SU-DHL-6 (cell line): ENCODE measurements around the gene TBC1D5.

ENCODE experiments used
- H2AFZ ChIP-seq: fragments of 200-600 bp; sonication (generic); 2 replicates; pipeline ENCODE4 v1.6.1; 2014; ENCODE audit warnings: low read depth, mild to moderate bottlenecking, moderate library complexity, mixed read lengths, antibody characterized with exemption, low read length; ENCODE audit not compliant: severe bottlenecking
- H3F3A ChIP-seq: fragments of 200-600 bp; shearing (Covaris generic); 2 replicates; pipeline ENCODE4 v1.6.0; 2016; ENCODE audit warnings: antibody characterized with exemption, mild to moderate bottlenecking; ENCODE audit not compliant: insufficient read depth
- H3K27ac ChIP-seq: fragments of 200-600 bp; sonication (generic); 2 replicates; pipeline ENCODE4 v1.5.1; 2016; ENCODE audit warnings: low read depth, mild to moderate bottlenecking, low read length, moderate library complexity, mixed read lengths
- H3K27me3 ChIP-seq: fragments of 200-600 bp; sonication (generic), shearing (Covaris generic); 2 replicates; pipeline ENCODE4 v1.6.0; 2014; ENCODE audit warnings: mild to moderate bottlenecking, low read length
- H3K36me3 ChIP-seq: fragments of 200-600 bp; sonication (generic); 2 replicates; pipeline ENCODE4 v1.6.1; 2014; ENCODE audit warnings: mild to moderate bottlenecking, low read length, mixed read lengths
- H3K4me2 ChIP-seq: fragments of 300-600, 200-600 bp; shearing (Covaris generic), sonication (generic); 2 replicates; pipeline ENCODE4 v1.6.0; 2014; ENCODE audit warnings: low read length, low read depth, mild to moderate bottlenecking; ENCODE audit not compliant: poor library complexity, severe bottlenecking
- H3K4me3 ChIP-seq: fragments of 200-600 bp; sonication (generic); 2 replicates; pipeline ENCODE4 v1.5.1; 2014; ENCODE audit warnings: antibody characterized with exemption, low read length, mild to moderate bottlenecking, mixed read lengths; ENCODE audit not compliant: insufficient read depth, poor library complexity, severe bottlenecking
- H3K79me2 ChIP-seq: fragments of 200-600 bp; sonication (generic); 2 replicates; pipeline ENCODE4 v1.6.1; 2014; ENCODE audit warnings: mild to moderate bottlenecking, low read length, moderate library complexity; ENCODE audit not compliant: insufficient read depth
- H3K9ac ChIP-seq: fragments of 200-600 bp; sonication (generic); 2 replicates; pipeline ENCODE4 v1.7.0; 2014; ENCODE audit warnings: mild to moderate bottlenecking, low read length
- H3K9me2 ChIP-seq: fragments of 200-600 bp; sonication (generic); replicated peaks from 2 replicates; pipeline ENCODE4 v1.6.1; 2014; ENCODE audit warnings: low read length; ENCODE audit not compliant: insufficient read depth
- H3K9me3 ChIP-seq: fragments of 200-600 bp; sonication (generic); 2 replicates; pipeline ENCODE4 v1.6.1; 2014; ENCODE audit warnings: low read length, mixed read lengths; ENCODE audit not compliant: insufficient read depth
- H4K20me1 ChIP-seq: fragments of 200-600 bp; sonication (generic); 2 replicates; pipeline ENCODE4 v1.6.1; 2014; ENCODE audit warnings: low read depth, mild to moderate bottlenecking, antibody characterized with exemption, low read length, moderate library complexity, mixed read lengths
- CTCF ChIP-seq: fragments of 200-600 bp; sonication (generic); IDR thresholded peaks from one replicate; pipeline ENCODE4 v1.5.1; 2017; ENCODE audit warnings: antibody characterized with exemption, mild to moderate bottlenecking, low read length, moderate library complexity; ENCODE audit not compliant: insufficient read depth, poor library complexity, severe bottlenecking
- EZH2phosphoT487 ChIP-seq: fragments of 200-600 bp; sonication (generic), shearing (Covaris generic); conservative IDR thresholded peaks from 2 replicates; pipeline ENCODE4 v1.6.1; 2018; ENCODE audit warnings: mild to moderate bottlenecking, antibody characterized with exemption, low read length, moderate library complexity, mixed read lengths

The TBC1D5 gene

GRCh38 chr3:17339132-17339575 lies 403.3 kb downstream of the TBC1D5 start:
- no peaks in the 10 kb centered on the region for H3K9me3 ChIP-seq
- H3K9ac ChIP-seq = no peak overlapping the region
- H3K27ac ChIP-seq = no peak overlapping the region
- H3K36me3 ChIP-seq = 0 out of 2 replicates have a peak, but pooled peaks cover 3% of the 10 kb centered on the region
- no peak overlapping the region for H2AFZ ChIP-seq
- no peaks in the 10 kb centered on the region for H3K27me3 ChIP-seq
- TF ChIP-seq EZH2phosphoT487 = no peak
- TF ChIP-seq CTCF = no peak
- H4K20me1 ChIP-seq = no peaks in the 10 kb centered on the region
- H3F3A ChIP-seq = no peaks in the 10 kb centered on the region
- H3K9me2 ChIP-seq = no peaks in the 10 kb centered on the region
- no peaks in the 10 kb centered on the region for H3K79me2 ChIP-seq
- no peak overlapping the region for H3K4me2 ChIP-seq
- no peak overlapping the region for H3K4me3 ChIP-seq

GRCh38 chr3:17336291-17336690 lies 406.1 kb downstream of the TBC1D5 start:
- Histone ChIP-seq H3F3A (no peaks in the 10 kb centered on the region), H3K9ac (no peak overlapping the region), H3K79me2 (no peaks in the 10 kb centered on the region), H4K20me1 (no peaks in the 10 kb centered on the region), H3K9me3 (no peaks in the 10 kb centered on the region), H3K36me3 (0 out of 2 replicates have a peak, but pooled peaks cover 3% of the 10 kb centered on the region), H3K4me3 (no peak overlapping the region), H2AFZ (no peak overlapping the region), H3K9me2 (no peaks in the 10 kb centered on the region), H3K4me2 (no peak overlapping the region), H3K27me3 (no peaks in the 10 kb centered on the region), H3K27ac (no peak overlapping the region)
- TF ChIP-seq EZH2phosphoT487 (no peak), CTCF (no peak)

- Histone ChIP-seq H3K36me3 (0 out of 2 replicates have a peak, but pooled peaks cover 3% of the 10 kb centered on the region), H3K4me3 (no peak overlapping the region), H3K9me3 (no peaks in the 10 kb centered on the region), H3F3A (no peaks in the 10 kb centered on the region), H3K9ac (no peak overlapping the region), H4K20me1 (no peaks in the 10 kb centered on the region), H3K9me2 (no peaks in the 10 kb centered on the region), H3K4me2 (no peak overlapping the region), H3K27me3 (no peaks in the 10 kb centered on the region), H2AFZ (no peak overlapping the region), H3K79me2 (no peaks in the 10 kb centered on the region), H3K27ac (no peak overlapping the region)
- TF ChIP-seq CTCF (no peak), EZH2phosphoT487 (no peak)
Measured at GRCh38 chr3:17333893-17334292, 408.5 kb downstream of the TBC1D5 start.
